ENCODE measurements around the gene NEDD4.
"Not testable (repeated sequence)": the region's sequence is repeated elsewhere in the genome, so short reads cannot be mapped to it uniquely, and the experiment has no call there.

Gene NEDD4

DNA sequence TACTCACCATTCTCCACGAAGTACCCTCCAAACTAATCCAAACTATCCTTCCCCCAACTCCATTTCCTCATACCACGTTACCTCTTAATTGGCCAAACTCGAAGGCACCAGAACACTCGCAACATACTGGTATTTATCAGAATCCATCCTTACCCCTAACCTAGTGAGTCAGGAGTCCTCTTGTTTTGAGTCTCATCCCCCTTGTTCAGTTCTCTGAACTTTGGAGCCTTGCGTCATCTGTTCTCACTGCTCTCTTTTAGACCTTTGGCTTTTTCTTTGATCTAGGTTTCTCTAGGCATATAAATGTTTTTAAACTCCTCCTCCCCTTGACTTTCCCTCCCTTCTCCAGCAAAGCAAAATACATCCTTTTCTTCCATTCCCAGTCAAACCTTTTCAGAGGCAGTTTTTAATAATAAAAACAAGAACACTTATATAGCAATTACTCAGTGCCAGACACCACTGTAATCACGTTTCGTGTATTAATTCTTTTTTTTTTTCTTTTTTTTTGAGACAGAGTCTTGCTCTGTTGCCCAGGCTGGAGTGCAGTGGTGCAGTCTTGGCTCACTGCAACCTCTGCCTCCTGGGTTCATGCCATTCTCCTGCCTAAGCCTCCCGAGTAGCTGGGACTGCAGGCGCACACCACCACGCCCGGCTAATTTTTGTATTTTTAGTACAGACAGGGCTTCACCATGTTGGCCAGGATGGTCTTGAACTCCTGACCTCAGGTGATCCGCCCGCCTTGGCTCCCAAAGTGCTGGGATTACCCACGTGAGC is 40.7 kb downstream of the NEDD4 start:
- not testable (repeated sequence) for DNase-seq

DNA sequence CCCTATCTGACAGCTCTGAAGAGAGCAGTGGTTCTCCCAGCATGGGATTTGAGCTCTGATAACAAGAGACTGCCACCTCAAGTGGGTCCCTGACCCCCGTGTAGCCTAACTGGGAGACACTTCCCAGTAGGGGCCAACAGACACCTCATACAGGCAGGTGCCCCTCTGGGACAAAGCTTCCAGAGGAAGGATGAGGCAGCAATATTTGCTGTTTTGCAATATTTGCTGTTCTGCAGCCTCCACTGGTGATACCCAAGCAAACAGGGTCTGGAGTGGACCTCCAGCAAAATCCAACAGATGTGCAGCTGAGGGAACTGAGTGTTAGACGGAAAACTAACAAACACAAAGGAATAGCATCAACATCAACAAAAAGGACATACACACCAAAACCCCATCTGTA is 48.8 kb downstream of the NEDD4 start:
- not testable (repeated sequence) for DNase-seq

DNA sequence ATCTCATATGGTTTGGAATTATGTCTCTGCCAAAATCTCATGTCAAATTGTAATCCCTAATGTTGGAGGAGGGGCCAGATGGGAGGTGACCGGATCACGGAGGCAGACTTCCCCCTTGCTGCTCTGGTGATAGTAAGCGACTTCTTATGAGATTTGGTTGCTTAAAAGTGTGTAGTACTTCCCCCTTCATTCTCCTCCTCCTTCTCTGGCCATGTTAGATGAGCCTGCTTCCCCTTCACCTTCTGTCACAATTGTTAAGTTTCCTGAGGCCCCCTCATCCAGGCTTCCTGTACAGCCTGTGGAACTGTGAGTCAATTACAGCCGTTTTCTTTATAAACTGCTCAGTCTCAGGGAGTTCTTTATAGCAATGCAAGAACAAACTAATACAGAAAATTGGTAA is 51.1 kb downstream of the NEDD4 start:
- no peak for DNase-seq

DNA sequence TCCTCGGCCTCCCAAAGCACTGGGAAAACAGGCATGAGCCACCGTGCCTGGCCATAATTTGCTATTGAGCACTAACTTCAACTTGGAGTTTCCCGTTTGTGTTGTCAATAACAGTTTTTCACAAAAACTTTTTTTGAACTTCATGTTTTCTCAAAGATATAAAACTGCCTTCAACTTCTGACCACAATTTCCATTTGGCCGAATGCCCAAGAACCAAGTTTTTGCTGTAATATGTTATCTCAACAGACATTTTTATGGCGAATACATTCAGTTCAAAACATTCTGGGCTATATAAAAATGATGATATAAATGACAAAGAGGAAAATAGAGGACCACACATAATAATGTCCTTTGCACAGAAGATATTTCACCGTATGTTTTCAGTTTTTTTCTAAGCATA is 56.4 kb downstream of the NEDD4 start:
- DNase-seq: no peak

DNA sequence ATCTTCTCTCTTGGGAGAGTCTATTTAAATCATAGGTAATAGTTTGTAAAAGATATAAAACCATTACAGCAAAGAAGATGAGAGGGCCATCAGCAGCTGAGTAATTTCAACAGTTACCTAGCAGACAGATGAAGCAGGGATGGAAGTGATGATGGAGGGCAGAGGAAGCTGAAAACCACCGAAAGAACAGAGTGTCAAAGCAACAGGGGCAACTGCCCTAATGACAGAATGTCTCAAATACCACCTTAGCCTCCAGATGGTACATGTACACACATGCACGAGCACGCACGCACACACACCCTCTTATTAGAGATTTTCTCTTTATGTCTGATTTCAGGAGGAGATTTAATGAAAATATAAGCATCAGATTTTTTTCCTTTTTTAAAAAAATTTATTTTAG is 64.5 kb downstream of the NEDD4 start:
- no peak for DNase-seq

DNA sequence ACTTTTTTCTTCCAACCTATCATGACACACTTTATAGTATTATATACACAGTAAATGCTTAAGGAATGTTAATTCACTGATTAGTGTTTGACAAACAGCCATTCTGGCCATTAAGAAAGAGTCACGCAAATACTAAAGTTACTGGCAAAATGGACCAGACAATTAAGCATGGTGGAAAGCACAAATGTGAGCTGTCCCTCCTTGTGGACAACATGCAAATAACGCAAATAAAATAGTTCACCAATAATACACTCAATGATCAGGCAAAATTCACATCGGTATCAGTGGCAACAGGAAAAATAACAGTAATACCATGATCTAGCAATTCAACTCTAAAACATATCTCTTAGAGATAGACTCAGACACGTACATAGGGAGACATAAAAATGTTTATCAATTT is 71.7 kb downstream of the NEDD4 start:
- DNase-seq: no peak

DNA sequence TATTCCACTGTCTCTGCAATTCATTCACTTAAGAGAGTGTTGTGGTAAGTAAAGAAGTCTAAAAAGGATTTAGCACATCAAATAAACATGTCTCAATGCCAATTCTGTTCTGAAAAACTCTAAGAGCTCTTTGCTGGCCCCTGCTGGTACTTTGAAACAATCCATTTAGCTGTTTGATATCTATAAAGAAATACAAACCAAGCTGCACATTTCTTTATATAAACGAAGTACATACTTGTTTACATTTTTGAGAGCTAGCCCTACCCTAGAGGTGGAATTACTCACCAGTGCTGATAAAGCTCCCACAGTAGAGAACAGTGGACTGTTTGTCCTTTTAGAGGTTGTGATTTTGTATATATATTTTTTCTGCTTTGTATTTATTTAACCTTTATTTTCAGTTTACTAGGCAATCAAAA is 75.5 kb downstream of the NEDD4 start:
- no peak for DNase-seq

DNA sequence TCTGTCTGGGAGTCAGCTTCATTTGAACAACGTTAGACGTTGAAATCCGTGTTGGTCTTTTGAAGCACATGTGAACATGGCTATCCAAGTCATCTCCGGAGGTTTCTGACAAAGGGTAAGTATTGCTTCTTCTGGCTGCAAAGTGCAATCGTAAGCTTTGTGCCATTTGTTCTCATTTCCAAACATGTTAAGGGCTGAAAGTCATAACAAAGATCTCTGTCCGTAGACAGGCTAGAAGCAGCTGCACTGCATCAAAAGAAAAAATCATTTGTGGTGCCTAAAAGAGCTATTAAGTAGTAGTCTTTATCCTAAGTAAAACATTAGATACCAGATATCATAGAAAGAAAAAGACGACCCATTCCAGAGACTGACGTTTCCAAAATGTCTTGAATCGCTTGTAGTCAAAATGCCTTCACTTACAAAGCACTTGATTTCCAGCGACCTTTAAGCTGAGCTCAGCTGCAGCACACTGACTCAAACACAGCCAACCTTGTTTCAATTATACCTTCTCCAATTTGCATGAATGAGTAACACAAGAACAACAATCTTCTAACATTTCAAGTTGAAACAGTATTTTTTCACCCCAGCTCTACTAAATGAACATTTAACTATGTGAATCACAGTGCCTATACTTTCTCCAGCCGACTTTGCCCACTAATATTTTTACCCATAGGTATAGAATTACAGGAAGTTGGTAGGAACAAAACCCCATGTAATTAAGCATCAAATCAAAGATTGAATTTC is 76.6 kb downstream of the NEDD4 start:
- DNase-seq: no peak

DNA sequence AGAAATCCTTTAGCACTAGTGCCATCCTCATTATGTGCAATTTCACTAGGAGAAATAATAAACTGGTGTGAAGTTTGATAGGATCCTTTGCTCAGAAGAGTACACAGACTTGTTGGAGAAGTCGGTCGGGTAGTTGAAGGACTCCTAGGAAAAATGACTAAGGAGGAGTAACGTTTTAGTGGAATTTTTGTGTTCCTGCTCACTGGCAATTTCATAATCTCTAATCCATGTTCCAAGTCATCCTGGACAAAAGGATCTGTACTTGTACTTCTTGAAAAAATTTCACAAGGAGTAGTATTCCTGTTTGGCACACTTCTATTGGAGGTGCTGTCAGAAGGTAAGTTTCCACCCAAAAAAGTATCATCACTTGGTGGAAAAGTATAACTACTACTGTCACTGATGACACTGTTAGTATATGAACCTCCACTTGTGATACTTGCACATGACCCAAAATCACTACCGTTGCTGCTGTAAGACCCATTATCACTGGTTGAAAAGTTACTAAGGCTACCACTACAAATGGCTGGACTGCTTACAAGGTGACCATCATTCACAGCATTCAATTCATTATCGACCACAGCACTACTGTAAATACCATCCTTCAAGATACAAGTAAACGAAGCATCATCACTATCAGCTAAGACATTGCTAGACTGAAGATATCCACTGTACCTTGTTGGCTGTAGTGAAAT is 77.4 kb downstream of the NEDD4 start:
- DNase-seq: no peak

DNA sequence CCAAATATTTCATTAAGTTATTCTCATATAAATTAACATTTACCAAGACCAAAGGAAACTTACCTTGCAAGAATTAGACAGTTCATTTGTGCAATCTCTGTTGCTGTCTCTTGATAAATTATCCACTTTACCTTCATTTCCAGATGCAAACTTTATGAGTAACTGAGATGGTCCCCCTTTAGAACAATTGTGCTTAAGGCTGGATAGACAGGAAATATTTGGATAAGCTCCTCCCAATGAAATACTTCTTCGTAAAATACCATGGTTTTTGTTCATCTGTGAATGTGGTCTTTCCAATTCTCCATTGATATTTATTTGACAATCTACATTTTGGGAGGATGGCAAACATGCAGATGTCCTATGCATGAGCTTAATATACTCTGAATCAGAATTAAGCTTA is 78.2 kb downstream of the NEDD4 start:
- DNase-seq: no peak

DNA sequence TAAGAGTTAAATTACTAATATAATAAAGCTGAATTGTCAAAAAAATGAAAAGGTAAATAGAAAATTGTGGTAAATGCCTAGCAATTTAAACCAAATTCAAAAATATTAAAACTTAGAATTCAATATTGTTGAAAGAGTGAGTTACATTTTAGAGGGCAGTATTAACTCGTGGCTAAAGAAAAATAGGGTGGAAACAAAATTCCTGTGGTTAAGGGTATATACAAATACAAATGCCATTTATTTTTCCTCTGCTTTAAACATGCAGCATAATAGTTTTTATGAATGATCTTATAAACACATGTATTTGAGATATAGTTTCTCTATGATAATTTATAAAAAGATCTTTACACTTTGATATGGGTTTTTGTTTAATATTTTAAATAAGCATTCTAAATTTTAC is 79.0 kb downstream of the NEDD4 start:
- DNase-seq: no peak

DNA sequence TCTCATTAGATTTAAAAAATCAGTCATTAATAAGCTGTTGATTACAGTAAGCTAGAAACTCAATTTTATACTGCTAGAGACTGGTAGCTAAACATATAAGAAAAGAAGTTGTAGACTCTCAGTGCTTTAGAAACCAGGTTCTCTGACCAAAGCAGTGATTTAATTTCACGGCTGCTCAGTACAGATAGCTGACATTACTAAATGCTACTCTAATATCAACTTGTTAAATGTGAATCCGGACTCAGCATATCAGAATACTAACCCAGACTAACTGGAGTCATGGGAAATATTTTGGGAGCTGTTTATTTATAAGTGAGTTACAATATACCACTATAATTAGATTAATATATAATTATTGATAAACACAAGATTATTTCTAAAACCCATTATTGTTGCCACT is 80.4 kb downstream of the NEDD4 start:
- DNase-seq: no peak

DNA sequence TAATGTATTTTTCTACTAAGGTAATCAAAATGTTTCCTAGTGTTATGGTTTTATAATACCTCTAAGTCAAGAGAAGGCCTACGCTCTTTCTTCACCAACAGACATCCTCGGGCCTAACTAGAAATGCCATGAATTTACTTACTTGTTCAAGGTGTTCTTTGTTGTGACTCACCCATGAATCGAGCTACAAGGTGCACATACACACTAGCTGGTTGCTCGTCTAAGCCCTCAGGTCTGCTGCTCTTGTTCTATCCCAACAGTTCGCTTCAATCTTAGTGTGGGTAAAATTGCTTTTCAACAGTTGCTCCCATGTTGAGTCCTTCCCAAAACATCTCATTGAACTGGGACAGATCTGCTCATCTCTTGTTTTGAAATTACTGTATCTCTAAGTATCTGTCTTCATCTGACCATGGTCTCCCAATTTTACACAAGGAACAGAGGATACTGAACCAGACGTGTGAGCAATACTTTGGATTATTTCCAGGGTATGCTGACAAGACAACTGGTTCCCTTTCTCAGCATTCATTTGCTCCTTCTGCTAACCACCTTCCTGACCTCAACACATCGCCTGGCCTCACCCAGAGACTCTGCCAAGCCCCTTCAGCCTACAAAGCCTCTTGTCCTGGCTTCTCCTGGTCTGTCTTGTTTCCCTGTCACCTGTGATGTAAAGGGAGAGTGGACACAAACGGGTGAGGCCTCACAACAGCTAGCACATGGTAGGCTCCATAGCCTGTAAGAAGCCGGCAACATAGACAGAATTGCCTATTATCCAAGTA is 84.2 kb downstream of the NEDD4 start:
- DNase-seq: no peak

DNA sequence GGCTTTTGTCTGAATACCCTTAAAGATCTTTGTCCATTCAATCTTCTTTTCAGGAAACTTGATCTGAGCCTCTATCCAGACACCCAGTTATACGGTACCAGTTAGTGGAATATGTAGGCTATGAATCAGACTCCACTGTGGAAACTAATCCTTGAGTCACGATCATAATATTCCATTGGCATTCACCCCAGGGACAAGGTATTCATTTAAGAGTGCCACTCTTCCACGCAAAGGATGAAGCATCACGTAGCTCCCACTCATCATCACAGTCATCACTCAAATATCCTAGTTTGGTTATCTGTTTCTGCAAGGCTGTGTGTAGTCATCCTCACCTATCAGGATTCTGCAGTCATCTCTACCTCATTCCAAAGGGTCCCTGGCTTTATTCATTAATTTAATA is 85.6 kb downstream of the NEDD4 start:
- no peak for DNase-seq

DNA sequence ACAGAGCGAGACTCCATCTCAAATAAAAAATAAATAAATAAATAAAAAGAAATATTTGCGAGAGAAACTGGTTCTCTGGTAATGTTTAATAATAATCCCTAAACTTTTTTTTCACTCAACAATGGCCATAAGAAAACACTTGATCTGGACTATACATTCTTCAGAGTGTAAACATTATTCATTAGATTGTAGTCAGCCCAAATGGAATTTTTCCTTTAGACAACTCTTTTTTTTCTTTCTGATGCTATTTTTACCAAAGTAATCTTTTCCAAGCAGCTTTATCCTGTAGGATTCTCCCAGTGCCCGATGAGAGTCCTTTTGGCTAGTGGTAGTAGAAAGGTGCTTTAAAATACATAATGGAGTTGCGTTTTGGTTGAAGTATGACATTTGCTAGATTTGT is 90.4 kb downstream of the NEDD4 start:
- no peak for DNase-seq

DNA sequence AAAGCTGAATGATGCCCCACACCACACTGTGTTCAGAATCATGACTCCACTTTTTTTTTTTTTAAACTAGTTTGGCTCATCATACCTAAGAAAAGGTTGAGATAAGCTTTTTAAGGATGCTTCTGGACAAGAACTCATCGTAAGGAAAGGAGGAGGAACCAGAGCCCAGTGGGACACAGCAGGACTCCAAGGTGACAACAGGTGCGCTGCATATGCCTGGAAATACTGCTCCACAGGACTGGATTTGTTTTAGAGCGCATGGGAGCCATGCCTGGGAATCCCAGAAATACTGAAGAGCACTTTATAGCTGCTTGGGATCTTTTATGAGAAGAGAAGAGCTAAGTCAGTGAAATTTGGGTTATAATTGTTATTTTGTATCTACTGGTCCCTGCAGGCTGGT is 93.4 kb downstream of the NEDD4 start:
- no peak for DNase-seq

DNA sequence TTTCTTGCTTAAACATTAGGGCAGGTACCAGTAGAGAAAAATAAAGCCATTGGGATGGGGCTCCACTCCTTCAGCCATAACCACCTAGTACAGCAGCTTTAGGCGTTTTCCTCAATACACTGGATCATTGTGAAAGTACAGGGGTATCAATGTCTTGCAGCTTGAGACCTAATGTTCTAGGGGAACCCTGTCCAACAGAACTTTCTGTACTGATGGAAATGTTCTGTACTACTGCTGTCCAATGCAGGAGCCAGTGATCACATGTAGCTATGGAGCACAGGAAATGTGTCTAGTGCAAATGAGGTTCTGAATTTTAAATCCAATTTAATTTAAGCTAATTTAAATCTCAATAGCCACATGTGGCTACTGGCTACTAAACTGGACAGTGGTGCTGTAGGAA is 93.9 kb downstream of the NEDD4 start:
- no peak for DNase-seq

DNA sequence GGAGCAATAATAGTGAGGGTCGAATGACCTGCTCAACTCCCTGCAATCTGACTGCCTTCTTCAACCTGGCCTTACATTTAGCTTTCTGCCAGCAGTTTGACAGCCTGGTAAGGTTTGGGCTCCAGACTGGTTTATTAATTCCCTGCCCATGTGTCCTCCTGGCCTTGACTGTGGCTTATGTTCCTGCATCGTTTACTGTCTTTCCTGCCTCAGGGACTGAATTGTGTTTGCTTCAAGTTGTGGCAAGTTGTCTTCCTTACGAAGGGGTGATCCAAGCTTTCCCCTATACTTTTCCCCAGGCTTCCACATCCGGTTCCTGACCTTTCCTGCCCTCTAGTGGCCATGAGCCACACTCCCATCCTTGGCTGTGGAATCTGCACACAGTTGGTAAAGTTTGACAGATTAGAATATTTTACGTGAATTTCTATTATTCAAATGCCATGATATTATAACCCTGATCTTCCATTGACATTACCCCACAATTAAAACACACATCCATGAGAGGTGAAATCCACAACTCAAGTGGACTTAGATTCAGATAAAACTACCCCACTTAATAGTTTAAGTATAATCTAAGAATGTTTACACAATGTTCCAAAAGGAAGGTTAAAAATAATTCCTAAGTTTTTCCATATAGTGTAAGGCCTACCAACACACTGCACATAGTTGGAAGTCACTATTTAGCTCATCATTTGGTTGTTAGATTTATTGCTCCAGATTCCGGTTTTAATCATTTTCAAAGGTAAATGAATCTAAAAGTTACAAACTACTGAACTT is 95.7 kb downstream of the NEDD4 start:
- no peak for DNase-seq

DNA sequence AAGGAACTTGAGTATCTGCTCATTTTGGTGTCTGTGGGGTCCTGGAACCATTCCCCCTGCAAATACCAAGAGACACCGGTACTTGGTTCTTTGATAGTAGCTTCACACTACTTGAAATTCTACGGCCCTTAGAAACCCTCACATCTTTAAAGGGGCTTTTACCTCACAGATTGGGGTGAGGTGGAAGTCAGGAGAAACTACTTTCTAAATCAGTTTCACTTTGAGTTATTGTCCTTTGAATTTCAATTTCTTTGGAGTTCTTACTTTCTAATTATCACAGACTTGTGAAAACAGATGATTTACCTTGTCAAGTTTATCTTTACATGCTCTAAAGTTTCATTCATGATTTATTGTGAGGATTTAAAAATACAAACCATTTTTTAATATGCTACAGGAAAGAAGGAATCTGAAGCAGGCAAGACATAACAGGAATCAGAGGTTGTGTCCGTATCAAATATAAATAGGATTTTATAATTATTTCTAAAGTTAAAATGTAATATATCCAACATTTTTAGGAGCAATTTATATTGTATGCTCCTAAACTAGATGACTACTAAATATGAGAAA is 98.9 kb downstream of the NEDD4 start:
- DNase-seq: no peak

DNA sequence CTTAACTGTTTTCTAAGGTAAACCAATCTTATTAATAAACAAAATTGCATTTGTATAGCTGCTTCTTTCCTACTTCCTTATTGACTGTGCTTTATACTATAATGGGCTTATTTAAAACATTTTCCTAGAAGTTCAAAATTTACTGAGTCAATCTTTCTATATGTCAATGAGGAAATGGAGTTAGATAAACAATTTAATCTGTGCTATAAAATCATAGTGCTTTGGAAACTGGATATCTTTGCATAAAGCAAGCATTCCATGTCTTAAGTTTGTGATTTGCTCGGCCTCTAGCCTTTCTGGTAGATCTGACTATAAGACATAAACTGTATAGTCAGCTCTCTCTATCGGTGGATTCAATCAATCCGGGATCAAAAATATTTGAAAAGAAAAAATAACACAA is 99.6 kb downstream of the NEDD4 start:
- no peak for DNase-seq

DNA sequence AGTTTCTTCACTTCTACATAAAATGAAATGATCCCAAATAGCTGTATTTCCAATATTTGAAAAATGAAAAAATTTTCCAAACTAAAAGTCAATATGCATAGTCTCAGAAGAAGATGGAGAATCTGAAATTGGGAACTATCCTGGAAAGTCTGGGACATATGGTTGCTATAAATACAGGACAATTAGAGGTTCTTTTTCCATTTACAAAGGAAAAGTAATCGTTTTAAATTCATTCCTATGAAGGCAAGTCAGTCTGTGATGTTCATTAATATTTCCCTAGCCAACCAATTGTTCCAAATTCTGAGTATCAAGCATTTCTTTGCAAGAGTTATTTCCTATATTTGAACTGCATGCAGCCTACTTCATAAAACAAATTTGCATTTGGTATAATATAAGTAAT is 102.2 kb downstream of the NEDD4 start:
- DNase-seq: no peak

DNA sequence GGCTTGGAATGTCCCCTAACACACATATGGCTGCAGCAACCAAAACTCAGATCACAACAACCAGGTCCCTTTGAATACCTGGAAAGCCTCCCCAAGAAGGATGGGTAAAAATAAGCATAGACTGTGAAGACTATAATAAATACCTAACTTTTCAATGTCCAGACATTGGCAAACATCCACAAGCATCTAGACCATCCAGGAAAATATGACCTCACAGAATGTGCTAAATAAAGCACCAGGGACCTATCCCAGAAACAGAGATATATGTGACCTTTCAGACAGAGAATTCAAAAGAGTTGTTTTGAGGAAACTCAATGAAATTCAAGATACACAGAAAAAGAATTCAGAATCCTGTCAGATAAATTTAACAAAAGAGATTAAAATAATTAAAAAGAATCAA is 109.2 kb downstream of the NEDD4 start:
- no peak for DNase-seq

All from DMS79 treated with DMSO at 0.1 percent for 48 hours (cell line).